Cardiac muscle cell (in vitro differentiated cells and primary cell): ENCODE measurements around the gene TMEM185A. TPM values are rescaled to one million over a fixed set of nuclear protein-coding genes. Genes with fewer than 3 reads are reported as not detected.

Experiments
- DNase-seq, 2 donors: peaks; one replicate each; pipeline versions ENCODE4 v3.0.0 to v3.0.0-alpha.2; 2010 to 2017; ENCODE audit warnings: low read depth in 1 of 2, low spot score in 1 of 2
- H3K27ac ChIP-seq: fragments of 200-600 bp; sonication (generic); 2 replicates; pipeline ENCODE4 v1.5.1; 2016
- H3K27me3 ChIP-seq: fragments of 200-600 bp; sonication (generic); 2 replicates; pipeline ENCODE4 v1.6.0; 2016; ENCODE audit warnings: control low read depth
- H3K36me3 ChIP-seq: fragments of 200-600 bp; sonication (generic); 2 replicates; pipeline ENCODE4 v1.5.1; 2016; ENCODE audit warnings: control low read depth
- H3K4me1 ChIP-seq: fragments of 200-600 bp; sonication (generic); 2 replicates; pipeline ENCODE4 v1.8.1; 2017; ENCODE audit warnings: low read depth, mild to moderate bottlenecking, mixed run types
- H3K4me3 ChIP-seq: fragments of 200-600 bp; sonication (generic); 2 replicates; pipeline ENCODE4 v1.5.1; 2016; ENCODE audit warnings: mild to moderate bottlenecking
- H3K9me3 ChIP-seq: fragments of 200-600 bp; sonication (generic); 2 replicates; pipeline ENCODE4 v1.5.1; 2017; ENCODE audit warnings: low read depth, mild to moderate bottlenecking, control low read depth
- CTCF ChIP-seq: IDR thresholded peaks from 2 replicates; pipeline ENCODE4 v1.5.1; 2012; ENCODE audit warnings: low read depth, mild to moderate bottlenecking, low read length
- polyA plus RNA-seq: library from polyadenylated mRNA; unstranded; fragments of >200 nt; fragmentation: Nextera tagmentation; extraction: Ambion mirVana; gene quantifications from 2 replicates; pipeline ENCODE4 v1.2.1, GENCODE V29; 2016
- total RNA-seq: library from RNA; depleted of rRNA; stranded (reverse); fragments of >200 nt; gene quantifications from 2 replicates; pipeline ENCODE4 v1.2.3, GENCODE V29; 2016

TMEM185A gene
- total and polyA plus RNA-seq, 2 experiments from 2014 or later: 84.3 to 107 TPM

DNA sequence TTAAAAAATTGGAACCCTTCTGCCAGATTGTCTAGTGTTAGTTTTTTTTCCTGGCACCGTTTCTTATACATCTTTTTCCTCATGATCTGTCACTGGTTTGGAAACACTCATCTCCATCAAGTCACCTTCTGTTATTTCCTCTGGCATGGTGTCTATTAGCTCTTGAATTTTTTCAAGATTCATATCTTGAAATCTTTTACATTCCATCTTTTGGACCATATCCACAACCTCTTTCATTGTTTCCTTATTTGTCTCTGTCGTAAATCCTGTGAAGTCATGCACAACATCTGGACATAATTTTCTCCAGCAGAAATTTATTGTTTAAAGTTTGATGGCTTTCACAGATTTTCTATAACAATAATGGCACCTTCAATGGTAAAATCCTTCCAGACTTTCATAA lies 10.2 kb upstream of the TMEM185A start:
- Histone ChIP-seq H3K27me3 (no peaks in the 10 kb centered on the region), H3K27ac (no peak overlapping the region), H3K4me1 (no peaks in the 10 kb centered on the region), H3K36me3 (no peaks in the 10 kb centered on the region), H3K4me3 (no peak overlapping the region), H3K9me3 (no peaks in the 10 kb centered on the region)
- no peak for TF ChIP-seq CTCF
- no peak for DNase-seq

- H3K27me3 ChIP-seq: no peaks in the 10 kb centered on the region
- no peak for TF ChIP-seq CTCF
- no peaks in the 10 kb centered on the region for H3K4me1 ChIP-seq
- no peak for DNase-seq
- H3K4me3 ChIP-seq: no peak overlapping the region
- no peaks in the 10 kb centered on the region for H3K9me3 ChIP-seq
- no peak overlapping the region for H3K27ac ChIP-seq
- no peaks in the 10 kb centered on the region for H3K36me3 ChIP-seq
Observed at GRCh38 chrX:149641432-149641831, 9.8 kb upstream of the TMEM185A start.

DNA sequence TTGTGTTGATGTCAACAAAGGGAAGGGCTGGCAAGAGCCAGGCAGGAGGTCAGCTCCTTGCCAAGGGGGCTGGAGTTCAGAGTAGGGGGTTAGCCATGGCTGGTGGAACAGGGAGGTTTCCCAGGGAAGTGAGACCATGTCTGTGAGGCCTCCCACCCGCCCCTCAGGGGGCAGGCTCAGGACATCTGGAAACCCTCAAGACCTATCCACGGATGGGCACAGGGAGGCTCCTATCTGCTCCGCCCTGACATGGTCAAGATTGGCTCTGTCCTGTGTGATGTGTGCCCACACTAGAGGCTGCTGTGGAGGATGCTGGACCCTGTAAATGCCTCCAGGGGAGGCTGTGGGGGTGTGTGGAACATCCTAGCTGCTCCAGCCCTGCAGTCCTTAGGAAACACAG lies 8.0 kb upstream of the TMEM185A start:
- no peaks in the 10 kb centered on the region for H3K9me3 ChIP-seq
- no peak overlapping the region for H3K4me3 ChIP-seq
- H3K27me3 ChIP-seq: no peaks in the 10 kb centered on the region
- no peak for DNase-seq
- H3K4me1 ChIP-seq: no peaks in the 10 kb centered on the region
- no peak for TF ChIP-seq CTCF
- no peak overlapping the region for H3K27ac ChIP-seq
- no peaks in the 10 kb centered on the region for H3K36me3 ChIP-seq

- no peaks in the 10 kb centered on the region for H3K27me3 ChIP-seq
- H3K27ac ChIP-seq: no peak overlapping the region
- no peaks in the 10 kb centered on the region for H3K4me1 ChIP-seq
- no peaks in the 10 kb centered on the region for H3K36me3 ChIP-seq
- H3K4me3 ChIP-seq: no peak overlapping the region
- TF ChIP-seq CTCF: no peak
- no peak for DNase-seq
- H3K9me3 ChIP-seq: no peaks in the 10 kb centered on the region
Observed at GRCh38 chrX:149638860-149639259, 7.3 kb upstream of the TMEM185A start.

GRCh38 chrX:149633511-149633910 lies 1.9 kb upstream of the TMEM185A start:
- Histone ChIP-seq H3K4me1 (no peaks in the 10 kb centered on the region), H3K4me3 (no peak overlapping the region), H3K9me3 (no peaks in the 10 kb centered on the region), H3K36me3 (no peaks in the 10 kb centered on the region), H3K27me3 (no peaks in the 10 kb centered on the region), H3K27ac (no peak overlapping the region)
- DNase-seq: no peak
- TF ChIP-seq CTCF: no peak
